GM12878 (cell line): Measurements from ENCODE around the gene MTTP. TPM values are rescaled to one million over a fixed set of nuclear protein-coding genes. Genes with fewer than 3 reads are reported as not detected.

Experiments
- ATAC-seq: fragments of 200-7000 bp; cut with Tn5 transposase; 3 replicates; pipeline ENCODE4 v1.9.1; 2020; ENCODE audit warnings: mild to moderate bottlenecking, moderate library complexity
- BruUV-seq: library from RNA; stranded (reverse); fragments of 400-500 nt; replicated peaks from 2 replicates; lab custom pipeline; 2021; lab: Mats Ljungman, UMichigan
- CTCF ChIA-PET: fragments of 300-600 bp; sonication (Branson Sonifier 250); formaldehyde crosslinking; extraction: SDS; loops from one replicate; lab custom pipeline; 2021; ENCODE audit warnings: inconsistent platforms; lab: Yijun Ruan, JAX
- POLR2A ChIA-PET: fragments of 350-600 bp; formaldehyde crosslinking; extraction: SDS; loops from one replicate; lab custom pipeline; 2021; ENCODE audit warnings: inconsistent platforms; lab: Charles Lee
- RAD21 ChIA-PET: fragments of 300-600 bp; sonication (Branson Sonifier 250); formaldehyde crosslinking; loops from one replicate; lab custom pipeline; 2023; ENCODE audit warnings: antibody characterized with exemption; ENCODE audit not compliant: unreplicated experiment; lab: Charles Lee
- SMC1A ChIA-PET: fragments of 300-600 bp; sonication (Branson Sonifier 250); formaldehyde crosslinking; loops from one replicate; lab custom pipeline; 2023; ENCODE audit not compliant: unreplicated experiment, uncharacterized antibody; lab: Charles Lee
- DNase-seq: peaks from one replicate; pipeline ENCODE4 v3.0.0-alpha.2; 2011; ENCODE audit warnings: low read depth, low spot score
- FAIRE-seq: peaks from 3 replicates; lab custom pipeline; 2011; peaks lifted over from hg19 to GRCh38; lab: Jason Lieb, UNC
- H2AFZ ChIP-seq: 2 replicates; pipeline ENCODE4 v1.6.0; 2011; ENCODE audit warnings: low read depth, low read length, control low read depth; ENCODE audit not compliant: control insufficient read depth
- H3K27ac ChIP-seq: 2 replicates; pipeline ENCODE4 v1.5.1; 2011; ENCODE audit warnings: control low read depth; ENCODE audit not compliant: control insufficient read depth, insufficient read depth
- H3K27me3 ChIP-seq, 2 experiments: replicated peaks in 1 of 2; 2 replicates each; pipeline versions ENCODE4 v1.6.0 to v1.6.1; 2011; ENCODE audit warnings: low read length in 1 of 2; ENCODE audit not compliant: control insufficient read depth in 2 of 2, insufficient read depth in 2 of 2
- H3K36me3 ChIP-seq, 2 experiments: 2 replicates each; pipeline ENCODE4 v1.5.1; 2011; ENCODE audit warnings: low read length in 1 of 2; ENCODE audit not compliant: control insufficient read depth in 2 of 2, insufficient read depth in 2 of 2
- H3K4me1 ChIP-seq: 2 replicates; pipeline ENCODE4 v1.6.1; 2011; ENCODE audit warnings: mild to moderate bottlenecking, low read length, moderate library complexity, mixed read lengths; ENCODE audit not compliant: control insufficient read depth, insufficient read depth
- H3K4me2 ChIP-seq: 2 replicates; pipeline ENCODE4 v1.6.0; 2011; ENCODE audit warnings: control low read depth; ENCODE audit not compliant: control insufficient read depth, insufficient read depth
- H3K4me3 ChIP-seq: fragments of 200-600 bp; sonication (generic); 2 replicates; pipeline ENCODE4 v1.5.1; 2016
- H3K79me2 ChIP-seq: 2 replicates; pipeline ENCODE4 v1.6.0; 2011; ENCODE audit warnings: low read length; ENCODE audit not compliant: control insufficient read depth, insufficient read depth
- H3K9ac ChIP-seq: 2 replicates; pipeline ENCODE4 v1.8.0; 2011; ENCODE audit warnings: low read length, control low read depth, mixed read lengths; ENCODE audit not compliant: control insufficient read depth, insufficient read depth
- H3K9me3 ChIP-seq: replicated peaks from 3 replicates; pipeline ENCODE4 v1.5.1; 2011; ENCODE audit warnings: mild to moderate bottlenecking, low read length; ENCODE audit not compliant: control insufficient read depth, insufficient read depth
- H4K20me1 ChIP-seq: 2 replicates; pipeline ENCODE4 v1.6.0; 2011; ENCODE audit not compliant: control insufficient read depth, insufficient read depth
- BACH1 ChIP-seq: fragments of 450-650 bp; IDR thresholded peaks from 2 replicates; pipeline ENCODE4 v1.6.1; 2017; ENCODE audit warnings: mild to moderate bottlenecking, borderline replicate concordance
- CBX3 ChIP-seq: fragments of 200-600 bp; sonication (generic); IDR thresholded peaks from 2 replicates; pipeline ENCODE4 v1.6.1; 2016; ENCODE audit warnings: low read depth, borderline replicate concordance
- EGR1 ChIP-seq, 2 experiments: IDR thresholded peaks; 1 replicate in 1 of 2; 2 replicates in 1 of 2; pipeline ENCODE4 v1.6.1; 2011 to 2012; ENCODE audit warnings: low read depth in 2 of 2, low read length in 2 of 2, borderline replicate concordance in 1 of 2, mild to moderate bottlenecking in 1 of 2, moderate library complexity in 1 of 2
- HCFC1 ChIP-seq: fragments of 150-350 bp; IDR thresholded peaks from 2 replicates; pipeline ENCODE4 v1.6.1; 2014; ENCODE audit warnings: low read length
- JUNB ChIP-seq: IDR thresholded peaks from 2 replicates; pipeline ENCODE4 v1.6.1; 2016; ENCODE audit warnings: antibody characterized with exemption, mild to moderate bottlenecking
- MLLT1 ChIP-seq: fragments of 450-650 bp; IDR thresholded peaks from 2 replicates; pipeline ENCODE4 v1.6.1; 2016; ENCODE audit warnings: mild to moderate bottlenecking
- NBN ChIP-seq: fragments of 450-650 bp; IDR thresholded peaks from 2 replicates; pipeline ENCODE4 v1.6.1; 2016
- NFYA ChIP-seq: IDR thresholded peaks from 2 replicates; pipeline ENCODE4 v1.6.1; 2011; ENCODE audit warnings: low read depth, mild to moderate bottlenecking, low read length, improper control_type of control experiment, borderline replicate concordance
- PML ChIP-seq: IDR thresholded peaks from 2 replicates; pipeline ENCODE4 v1.6.1; 2012; ENCODE audit warnings: low read length, inconsistent platforms
- RB1 ChIP-seq: fragments of 450-650 bp; formaldehyde crosslinking; IDR thresholded peaks from 2 replicates; pipeline ENCODE4 v1.6.1; 2017; ENCODE audit warnings: mild to moderate bottlenecking, borderline replicate concordance
- TCF12 ChIP-seq: IDR thresholded peaks from 2 replicates; pipeline ENCODE4 v1.6.1; 2011; ENCODE audit warnings: low read depth, mild to moderate bottlenecking, low read length
- TCF3 ChIP-seq: IDR thresholded peaks from 2 replicates; pipeline ENCODE4 v1.6.1; 2012; ENCODE audit warnings: low read depth, mild to moderate bottlenecking, low read length, borderline replicate concordance; ENCODE audit not compliant: insufficient read depth
- YY1 ChIP-seq: IDR thresholded peaks from 2 replicates; pipeline ENCODE4 v1.6.1; 2011; ENCODE audit warnings: low read depth, mild to moderate bottlenecking, low read length
- ZNF207 ChIP-seq: fragments of 450-650 bp; IDR thresholded peaks from 2 replicates; pipeline ENCODE4 v1.6.1; 2014; ENCODE audit warnings: antibody characterized with exemption, mild to moderate bottlenecking, borderline replicate concordance
- ZNF217 ChIP-seq: fragments of 450-650 bp; IDR thresholded peaks from 2 replicates; pipeline ENCODE4 v1.6.1; 2017; ENCODE audit warnings: antibody characterized with exemption, mild to moderate bottlenecking
- ZZZ3 ChIP-seq: IDR thresholded peaks from 2 replicates; pipeline ENCODE4 v1.6.1; 2011; ENCODE audit warnings: low read depth; ENCODE audit not compliant: control insufficient read depth, insufficient read length
- in situ Hi-C: fragments of 300-500 bp; cut with MboI; formaldehyde crosslinking; loops from 9 replicates; pipeline ENCODE4 v1.14.3; 2018; ENCODE audit warnings: mixed read lengths
- intact Hi-C: fragments of 100-400 bp; cut with micrococcal nuclease; formaldehyde crosslinking; loops from one replicate; pipeline ENCODE4 v1.14.2; 2022; ENCODE audit not compliant: unreplicated experiment
- polyA plus RNA-seq, 11 experiments: library from polyadenylated mRNA; depleted of rRNA in 4 of 11; unstranded in 6 of 11; stranded (reverse) in 5 of 11; fragments of >200 nt; fragmentation: Nextera tagmentation in 4 of 11; fragmentation: Illumina TruSeq in 1 of 11; extraction: Ambion mirVana in 4 of 11; extraction: Trizol in 1 of 11; gene quantifications; 1 replicate in 1 of 11; 2 replicates in 10 of 11; pipeline versions ENCODE4 v1.2.1 to v1.2.3, GENCODE V29; 2011 to 2016; ENCODE audit warnings: inconsistent platforms in 2 of 11, missing spikeins in 2 of 11, low read depth in 1 of 11
- total RNA-seq, 4 experiments: library from RNA; depleted of rRNA in 3 of 4; stranded (reverse); fragments of >200 nt in 3 of 4; fragmentation: Illumina TruSeq in 1 of 4; extraction: Trizol in 1 of 4; gene quantifications; 2 replicates each; pipeline versions ENCODE4 v1.2.1 to v1.2.3, GENCODE V29; 2013 to 2021
- TF ChIP-seq, protein P1 (sequence below): IDR thresholded peaks from 2 replicates; pipeline ENCODE4 v1.6.1; 2012; ENCODE audit warnings: mild to moderate bottlenecking, low read depth, low read length
- TF ChIP-seq, protein P2 (sequence below): fragments of 450-650 bp; IDR thresholded peaks from 2 replicates; pipeline ENCODE4 v1.6.1; 2017; ENCODE audit warnings: mild to moderate bottlenecking, low read depth, inconsistent platforms; ENCODE audit not compliant: poor library complexity, severe bottlenecking

Gene MTTP
- total and polyA plus RNA-seq, 10 of the 15 experiments (the other 5 are each of a cell fraction or from before 2014, with no cell fraction given): 0.08 to 2.2 (median 0.21) TPM; not detected in 1

- POLR2A ChIA-PET: no interaction called here
- H3K79me2 ChIP-seq: no peaks in the 10 kb centered on the region
- in situ Hi-C loops (no loop called here), intact Hi-C loops (no loop called here)
- ATAC-seq (no peak), DNase-seq (no peak), FAIRE-seq (no peak)
- SMC1A ChIA-PET: no interaction called here
- H3K27me3 ChIP-seq: no peaks in the 10 kb centered on the region; a peak in 1 of 4 replicates
- H3K4me1 ChIP-seq: no peaks in the 10 kb centered on the region
- no peaks in the 10 kb centered on the region for H3K36me3 ChIP-seq
- H3K9me3 ChIP-seq: no peaks in the 10 kb centered on the region
- CTCF ChIA-PET: no interaction called here
- no TSS peak for BruUV-seq
- no peak overlapping the region for H3K9ac ChIP-seq
- H3K4me2 ChIP-seq: no peak overlapping the region
- H2AFZ ChIP-seq: no peak overlapping the region
- no peak overlapping the region for H3K27ac ChIP-seq
- no peak overlapping the region for H3K4me3 ChIP-seq
- no peaks in the 10 kb centered on the region for H4K20me1 ChIP-seq
- RAD21 ChIA-PET: no interaction called here
- TF ChIP-seq, protein P1, sequence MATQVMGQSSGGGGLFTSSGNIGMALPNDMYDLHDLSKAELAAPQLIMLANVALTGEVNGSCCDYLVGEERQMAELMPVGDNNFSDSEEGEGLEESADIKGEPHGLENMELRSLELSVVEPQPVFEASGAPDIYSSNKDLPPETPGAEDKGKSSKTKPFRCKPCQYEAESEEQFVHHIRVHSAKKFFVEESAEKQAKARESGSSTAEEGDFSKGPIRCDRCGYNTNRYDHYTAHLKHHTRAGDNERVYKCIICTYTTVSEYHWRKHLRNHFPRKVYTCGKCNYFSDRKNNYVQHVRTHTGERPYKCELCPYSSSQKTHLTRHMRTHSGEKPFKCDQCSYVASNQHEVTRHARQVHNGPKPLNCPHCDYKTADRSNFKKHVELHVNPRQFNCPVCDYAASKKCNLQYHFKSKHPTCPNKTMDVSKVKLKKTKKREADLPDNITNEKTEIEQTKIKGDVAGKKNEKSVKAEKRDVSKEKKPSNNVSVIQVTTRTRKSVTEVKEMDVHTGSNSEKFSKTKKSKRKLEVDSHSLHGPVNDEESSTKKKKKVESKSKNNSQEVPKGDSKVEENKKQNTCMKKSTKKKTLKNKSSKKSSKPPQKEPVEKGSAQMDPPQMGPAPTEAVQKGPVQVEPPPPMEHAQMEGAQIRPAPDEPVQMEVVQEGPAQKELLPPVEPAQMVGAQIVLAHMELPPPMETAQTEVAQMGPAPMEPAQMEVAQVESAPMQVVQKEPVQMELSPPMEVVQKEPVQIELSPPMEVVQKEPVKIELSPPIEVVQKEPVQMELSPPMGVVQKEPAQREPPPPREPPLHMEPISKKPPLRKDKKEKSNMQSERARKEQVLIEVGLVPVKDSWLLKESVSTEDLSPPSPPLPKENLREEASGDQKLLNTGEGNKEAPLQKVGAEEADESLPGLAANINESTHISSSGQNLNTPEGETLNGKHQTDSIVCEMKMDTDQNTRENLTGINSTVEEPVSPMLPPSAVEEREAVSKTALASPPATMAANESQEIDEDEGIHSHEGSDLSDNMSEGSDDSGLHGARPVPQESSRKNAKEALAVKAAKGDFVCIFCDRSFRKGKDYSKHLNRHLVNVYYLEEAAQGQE: no peak
- TF ChIP-seq BACH1 (no peak), ZNF207 (no peak), HCFC1 (no peak), TCF12 (no peak), YY1 (no peak), EGR1 (IDR thresholded peaks at IDR 0.05; ENCODE audit: borderline replicate concordance in 1 of 2, low read depth in 2 of 2, low read length in 2 of 2) (no peak), CBX3 (no peak), ZNF217 (no peak), MLLT1 (no peak), ZZZ3 (no peak), PML (no peak), JUNB (no peak), NBN (no peak), RB1 (no peak), TCF3 (no peak), NFYA (no peak)
- TF ChIP-seq, protein P2, sequence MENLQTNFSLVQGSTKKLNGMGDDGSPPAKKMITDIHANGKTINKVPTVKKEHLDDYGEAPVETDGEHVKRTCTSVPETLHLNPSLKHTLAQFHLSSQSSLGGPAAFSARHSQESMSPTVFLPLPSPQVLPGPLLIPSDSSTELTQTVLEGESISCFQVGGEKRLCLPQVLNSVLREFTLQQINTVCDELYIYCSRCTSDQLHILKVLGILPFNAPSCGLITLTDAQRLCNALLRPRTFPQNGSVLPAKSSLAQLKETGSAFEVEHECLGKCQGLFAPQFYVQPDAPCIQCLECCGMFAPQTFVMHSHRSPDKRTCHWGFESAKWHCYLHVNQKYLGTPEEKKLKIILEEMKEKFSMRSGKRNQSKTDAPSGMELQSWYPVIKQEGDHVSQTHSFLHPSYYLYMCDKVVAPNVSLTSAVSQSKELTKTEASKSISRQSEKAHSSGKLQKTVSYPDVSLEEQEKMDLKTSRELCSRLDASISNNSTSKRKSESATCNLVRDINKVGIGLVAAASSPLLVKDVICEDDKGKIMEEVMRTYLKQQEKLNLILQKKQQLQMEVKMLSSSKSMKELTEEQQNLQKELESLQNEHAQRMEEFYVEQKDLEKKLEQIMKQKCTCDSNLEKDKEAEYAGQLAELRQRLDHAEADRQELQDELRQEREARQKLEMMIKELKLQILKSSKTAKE: no peak
Observed at GRCh38 chr4:99664716-99665115, 90.1 kb downstream of the MTTP start.
